Caki2 (cell line): Measurements from ENCODE around the gene POLD2. TPM values are rescaled to one million over a fixed set of nuclear protein-coding genes. Genes with fewer than 3 reads are reported as not detected.
A peak's percentile ranks its signal among the peaks of the same experiment; 100 is the strongest.
"Not testable (repeated sequence)": the region's sequence is repeated elsewhere in the genome, so short reads cannot be mapped to it uniquely, and the experiment has no call there.

ENCODE experiments used
- DNase-seq: peaks from one replicate; pipeline ENCODE4 v3.0.0-alpha.2; 2015; ENCODE audit warnings: low read depth
- in situ Hi-C: cut with HindIII; loops from 2 replicates; pipeline ENCODE4 v1.10.0; 2016; ENCODE audit warnings: low sequenced_read_pairs, low pct_unique_long_range_greater_than_20kb, mixed read lengths
- total RNA-seq: library from RNA; depleted of rRNA; stranded (reverse); fragments of >200 nt; shearing (Covaris generic); gene quantifications from 2 replicates; pipeline ENCODE4 v1.2.3, GENCODE V29; 2014; ENCODE audit warnings: low replicate concordance; rRNA removed

POLD2 gene
- 211 and 243 TPM in 2 replicates for total RNA-seq

DNA sequence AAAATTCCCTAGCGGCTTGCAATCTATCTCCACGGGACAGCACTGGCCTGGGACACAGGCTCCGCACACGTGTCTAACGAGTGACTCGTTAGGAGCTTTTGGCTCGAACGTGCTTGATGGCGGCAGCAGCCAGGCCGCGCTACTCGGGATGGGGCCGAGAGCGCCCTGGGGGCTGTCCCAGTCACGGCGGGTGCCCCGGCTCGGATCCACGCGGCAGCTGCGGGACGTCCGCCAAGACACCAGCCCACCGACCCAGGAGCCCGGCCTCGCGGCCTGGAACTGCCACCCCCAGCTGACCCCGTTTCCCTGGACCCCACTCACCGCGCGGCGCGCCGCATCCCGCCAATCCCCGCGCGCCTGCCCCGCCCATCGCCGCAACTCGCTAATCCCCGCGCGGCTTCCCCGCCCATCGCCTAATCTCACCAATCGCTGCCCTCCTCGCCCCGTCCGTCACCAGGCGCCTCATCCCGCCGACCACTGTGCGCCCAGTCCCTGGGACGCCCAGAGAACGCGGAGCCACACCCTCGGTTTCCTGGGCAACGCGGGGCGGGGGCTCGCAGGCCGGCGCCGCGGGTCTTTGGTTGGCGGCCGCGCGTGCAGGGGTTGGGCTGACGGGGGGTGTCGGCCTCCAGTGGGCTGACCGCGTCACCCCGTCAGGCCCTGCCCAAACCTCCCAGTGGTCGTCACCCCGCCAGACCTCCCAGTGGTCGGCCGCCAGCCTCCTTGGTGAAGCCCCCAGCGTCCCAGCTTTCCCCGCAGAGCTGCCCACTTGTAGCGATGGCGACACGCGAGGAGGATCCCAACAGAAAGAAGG lies at the start of gene POLD2:
POLD2 (minus strand) TSS at position 359 of the 814 bp plus-strand sequence. CDS start 1,495 bp downstream, outside the sequence.
- in situ Hi-C loops = no loop called here
- peak; percentile 95 for DNase-seq

DNA sequence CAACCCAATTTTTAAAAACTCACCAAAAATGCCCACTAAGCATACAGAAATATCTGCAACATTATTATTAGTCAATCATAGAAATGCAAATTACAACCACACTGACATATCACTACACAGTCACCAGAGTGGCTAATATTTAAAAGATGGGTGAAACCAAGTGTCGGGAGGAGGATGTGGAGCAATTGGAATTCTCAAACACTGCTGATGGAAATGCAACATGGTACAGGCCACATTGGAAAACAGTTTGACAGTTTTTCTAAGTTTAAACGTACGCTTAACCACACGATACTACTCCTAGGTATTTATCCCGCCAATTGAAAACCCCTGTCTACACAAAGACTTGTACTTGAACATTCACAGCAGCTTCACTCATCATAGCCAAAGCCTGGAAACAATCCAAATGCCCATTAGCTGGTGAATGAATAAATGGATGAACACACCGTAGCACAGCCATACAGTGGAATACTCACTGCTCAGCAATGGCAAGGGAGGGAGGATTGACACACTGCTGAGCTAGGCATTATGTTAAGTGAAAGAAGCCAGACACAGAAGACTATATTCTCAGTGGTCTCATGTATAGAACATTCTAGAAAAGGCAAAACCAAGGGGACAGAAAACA lies 49.6 kb upstream of the POLD2 start:
- in situ Hi-C loops = no loop called here

DNA sequence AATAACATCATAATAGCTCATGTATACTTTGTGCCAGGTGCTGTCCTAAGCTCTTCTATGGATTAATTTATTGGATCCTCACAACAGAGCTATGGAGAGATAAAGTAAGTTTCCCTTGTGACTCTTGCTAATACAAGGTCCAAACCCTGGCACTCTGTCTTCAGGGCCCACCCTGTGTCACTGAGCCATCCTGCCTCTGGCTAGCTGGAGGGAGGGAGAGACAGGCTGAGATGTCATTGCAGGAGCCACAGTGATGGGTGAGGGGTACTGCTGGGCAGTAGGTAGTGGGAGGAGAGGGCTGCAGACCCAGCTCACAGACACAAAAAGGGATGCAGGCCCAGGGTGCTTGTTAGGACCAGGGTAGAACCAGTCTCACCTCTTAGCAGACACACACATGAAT lies 49.0 kb upstream of the POLD2 start:
- no peak for DNase-seq
- in situ Hi-C loops = no loop called here

More for the DNA sequence above, 49.6 kb upstream of the POLD2 start:
- peak; percentile 33 for DNase-seq

DNA sequence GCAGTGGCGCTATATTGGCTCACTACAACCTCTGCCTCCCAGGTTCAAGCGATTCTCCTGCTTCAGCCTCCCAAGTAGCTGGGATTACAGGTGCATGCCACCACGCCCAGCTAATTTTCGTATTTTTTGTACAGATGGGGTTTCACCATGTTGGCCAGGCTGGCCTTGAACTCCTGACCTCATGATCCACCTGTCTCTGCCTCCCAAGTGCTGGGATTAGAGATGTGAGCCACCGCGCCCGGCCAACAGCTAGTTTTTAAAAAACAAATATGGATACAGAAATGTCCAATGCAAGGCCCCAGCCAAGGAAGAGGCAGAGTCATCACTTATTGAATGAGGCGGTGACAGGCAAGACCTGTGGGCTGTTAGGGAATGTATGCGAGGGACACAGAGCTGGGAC lies 48.6 kb upstream of the POLD2 start:
- DNase-seq, in situ Hi-C loops: not testable (repeated sequence)

DNA sequence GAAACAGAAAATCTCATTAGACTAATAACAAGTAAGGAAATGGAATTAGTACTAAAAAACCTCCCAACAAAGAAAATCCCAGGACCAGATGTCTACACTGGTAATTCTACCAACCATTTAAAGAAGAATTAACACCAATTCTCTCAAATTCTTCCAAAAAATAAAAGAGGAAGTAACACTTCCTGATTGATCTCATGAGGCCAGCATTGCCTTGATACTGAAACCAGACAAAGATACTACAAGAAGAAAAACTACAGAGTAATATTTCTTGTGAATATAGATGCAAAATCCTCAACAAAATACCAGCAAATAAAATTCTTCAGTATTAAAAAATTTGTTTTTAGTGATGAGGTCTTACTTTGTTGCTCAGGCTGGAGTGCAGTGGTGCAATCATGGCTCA lies 44.6 kb upstream of the POLD2 start:
- no peak for DNase-seq
- in situ Hi-C loops = no loop called here

DNA sequence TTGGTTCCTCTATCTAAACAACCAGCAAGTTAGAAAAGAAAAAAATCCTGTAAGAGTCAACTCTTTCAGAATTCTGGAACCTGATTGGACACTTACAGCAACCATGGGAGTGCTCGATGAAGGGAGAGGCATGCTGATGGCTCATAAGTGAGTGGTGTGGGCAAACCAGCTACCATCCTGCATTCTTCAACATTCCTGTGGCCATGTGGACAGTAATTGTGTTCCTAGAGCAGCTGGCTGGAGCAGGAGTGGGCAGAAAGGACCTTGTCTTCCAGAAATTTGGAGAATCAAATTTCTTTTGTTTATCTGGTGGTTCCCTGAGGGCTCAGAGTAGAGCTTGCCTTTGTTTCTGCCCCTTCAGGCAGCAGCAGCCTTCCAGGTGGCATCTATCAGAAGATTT lies 40.2 kb upstream of the POLD2 start:
- peak; percentile 32 for DNase-seq
- in situ Hi-C loops = no loop called here

DNA sequence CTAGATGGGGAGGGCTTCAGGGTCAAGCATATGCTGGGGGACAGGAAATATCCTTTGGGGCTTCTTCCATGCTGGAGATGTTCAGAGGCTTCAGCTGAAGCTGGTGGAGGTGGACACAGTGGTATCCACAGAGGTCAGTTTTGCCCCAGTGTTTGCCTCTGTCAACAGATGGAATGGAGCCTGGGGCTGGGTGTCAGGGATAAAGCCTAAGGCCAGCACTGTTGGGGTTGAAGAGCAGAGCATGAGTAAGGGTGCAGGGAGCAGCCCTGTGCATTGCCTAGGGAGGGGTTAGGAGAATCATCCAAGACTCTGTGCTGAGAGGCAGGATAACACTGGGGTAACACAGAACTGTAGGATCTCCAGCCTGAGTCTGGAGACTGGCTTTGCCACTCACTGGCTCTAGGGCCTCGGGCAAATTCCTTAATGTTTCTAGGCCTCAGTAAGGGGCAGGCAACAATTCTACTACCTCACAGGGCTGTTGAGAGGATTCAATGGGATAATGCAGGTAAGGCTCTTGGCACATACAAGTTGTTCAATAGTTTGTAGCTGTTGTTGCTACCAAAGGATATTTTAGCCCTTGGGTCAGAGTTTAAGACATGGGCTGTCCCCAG lies 39.5 kb upstream of the POLD2 start:
- in situ Hi-C loops = no loop called here
- DNase-seq = no peak

DNA sequence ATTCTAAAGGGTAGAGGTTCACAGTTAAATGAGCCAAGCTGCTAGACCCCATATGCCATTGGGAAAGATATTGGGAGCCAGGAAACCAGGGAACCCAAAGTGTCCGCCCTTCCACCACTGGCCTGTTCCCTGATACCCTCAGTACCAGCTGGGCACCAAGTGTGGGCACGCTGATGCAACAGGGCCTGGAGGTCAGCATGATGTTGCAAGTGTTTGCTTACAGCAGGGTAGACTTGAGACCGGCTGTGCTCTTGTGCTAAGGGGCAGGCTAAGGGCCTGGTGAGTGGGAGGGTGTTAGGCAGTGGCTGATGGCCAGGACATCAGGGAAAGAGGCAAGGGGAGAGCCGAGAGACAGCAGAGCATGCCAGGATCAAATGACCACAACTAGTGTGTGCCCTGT lies 38.8 kb upstream of the POLD2 start:
- in situ Hi-C loops = no loop called here
- no peak for DNase-seq

DNA sequence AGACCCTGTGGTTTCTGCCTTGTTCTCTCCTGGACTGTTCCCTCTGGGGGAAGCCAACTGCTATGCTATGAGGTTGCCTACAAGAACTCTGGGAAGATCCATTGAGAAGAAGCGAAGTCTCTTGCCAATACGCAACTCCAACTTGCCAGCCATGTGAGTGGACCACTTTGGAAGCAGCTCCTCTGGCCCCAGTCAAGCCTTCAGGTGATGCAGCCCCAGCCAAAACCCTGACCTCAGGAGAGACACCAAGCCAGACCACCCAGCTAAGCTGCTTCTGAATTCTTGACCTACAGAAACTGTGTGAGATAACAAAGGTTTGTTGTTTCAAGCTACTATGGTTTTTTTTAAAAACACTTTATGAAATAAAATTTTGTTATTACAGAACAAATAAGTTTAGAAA lies 38.0 kb upstream of the POLD2 start:
- in situ Hi-C loops = no loop called here
- DNase-seq = no peak

DNA sequence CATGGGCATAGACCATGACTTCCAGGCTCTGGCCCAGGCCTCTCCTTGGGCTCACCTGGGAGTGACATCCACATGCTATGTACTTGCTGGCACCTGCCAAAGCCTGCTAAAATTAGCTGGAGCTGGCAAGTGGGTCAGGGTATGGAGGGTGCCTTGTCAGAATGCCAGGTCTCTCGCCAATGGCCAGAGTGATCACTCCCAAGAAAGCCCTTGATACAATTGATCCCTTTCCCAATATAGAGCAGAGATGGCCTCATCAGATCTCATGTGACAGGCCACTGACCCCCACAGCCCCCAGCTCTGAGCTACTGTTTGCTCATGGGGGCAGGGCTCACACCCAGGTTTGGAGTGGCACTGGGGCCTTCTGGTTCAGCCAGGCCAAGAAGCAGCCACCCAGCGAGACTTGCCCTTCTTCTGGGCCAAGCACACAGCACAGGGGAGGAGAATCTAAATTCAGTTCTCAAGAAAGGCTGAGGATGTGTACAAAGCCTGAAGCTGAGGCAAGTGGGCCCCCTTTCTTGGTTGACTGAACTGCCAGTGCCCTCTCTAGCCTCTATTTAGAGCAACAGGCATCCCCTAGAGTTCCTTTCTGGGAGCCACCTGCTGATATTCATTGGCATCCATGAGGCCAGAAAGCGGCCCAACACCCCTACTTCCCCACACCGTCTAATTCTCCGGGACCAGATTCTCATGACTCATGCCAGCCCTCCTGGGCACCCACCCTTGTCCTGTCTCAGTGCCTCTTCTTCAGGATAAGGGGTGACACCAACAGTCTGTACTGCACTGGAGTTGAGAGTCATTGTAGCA lies 36.7 kb upstream of the POLD2 start:
- in situ Hi-C loops = no loop called here
- no peak for DNase-seq

DNA sequence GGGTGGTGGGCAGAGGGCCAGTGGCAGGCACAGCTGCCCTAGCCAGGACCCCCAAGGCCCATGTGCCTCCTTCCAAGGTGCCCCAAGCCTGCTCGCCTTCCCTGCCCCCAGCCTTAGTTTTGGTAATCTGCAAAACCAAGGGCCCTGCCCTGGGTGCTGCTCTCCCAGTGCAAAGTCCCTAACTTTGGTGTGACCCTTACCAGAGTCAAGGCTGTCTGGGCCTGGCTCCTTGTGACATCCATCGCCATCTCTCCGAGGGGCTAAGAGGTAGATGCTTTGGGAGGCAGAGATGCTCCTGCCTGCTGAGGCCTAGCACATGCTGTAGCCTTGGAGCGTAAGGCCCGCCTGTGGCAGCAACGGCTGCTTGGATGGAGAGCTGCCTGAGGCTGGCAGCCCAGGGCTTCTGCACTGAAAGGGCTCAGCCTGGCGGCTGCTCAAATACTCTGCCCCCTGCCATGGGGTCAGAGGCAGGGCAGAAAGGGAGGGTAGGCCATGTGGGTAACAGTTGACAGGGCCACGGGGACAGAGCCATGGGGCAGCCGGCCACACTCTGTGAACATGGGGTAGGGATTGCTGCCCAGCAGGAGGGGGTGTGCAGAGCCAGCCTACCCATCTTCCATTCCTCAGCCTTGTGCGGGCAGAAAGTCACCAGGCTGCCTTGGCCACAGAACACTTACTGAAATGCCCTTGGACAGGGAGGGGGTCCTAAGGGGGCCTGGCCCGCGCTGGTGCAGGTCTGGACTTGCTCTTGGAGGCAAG lies 35.7 kb upstream of the POLD2 start:
- in situ Hi-C loops = no loop called here
- no peak for DNase-seq

DNA sequence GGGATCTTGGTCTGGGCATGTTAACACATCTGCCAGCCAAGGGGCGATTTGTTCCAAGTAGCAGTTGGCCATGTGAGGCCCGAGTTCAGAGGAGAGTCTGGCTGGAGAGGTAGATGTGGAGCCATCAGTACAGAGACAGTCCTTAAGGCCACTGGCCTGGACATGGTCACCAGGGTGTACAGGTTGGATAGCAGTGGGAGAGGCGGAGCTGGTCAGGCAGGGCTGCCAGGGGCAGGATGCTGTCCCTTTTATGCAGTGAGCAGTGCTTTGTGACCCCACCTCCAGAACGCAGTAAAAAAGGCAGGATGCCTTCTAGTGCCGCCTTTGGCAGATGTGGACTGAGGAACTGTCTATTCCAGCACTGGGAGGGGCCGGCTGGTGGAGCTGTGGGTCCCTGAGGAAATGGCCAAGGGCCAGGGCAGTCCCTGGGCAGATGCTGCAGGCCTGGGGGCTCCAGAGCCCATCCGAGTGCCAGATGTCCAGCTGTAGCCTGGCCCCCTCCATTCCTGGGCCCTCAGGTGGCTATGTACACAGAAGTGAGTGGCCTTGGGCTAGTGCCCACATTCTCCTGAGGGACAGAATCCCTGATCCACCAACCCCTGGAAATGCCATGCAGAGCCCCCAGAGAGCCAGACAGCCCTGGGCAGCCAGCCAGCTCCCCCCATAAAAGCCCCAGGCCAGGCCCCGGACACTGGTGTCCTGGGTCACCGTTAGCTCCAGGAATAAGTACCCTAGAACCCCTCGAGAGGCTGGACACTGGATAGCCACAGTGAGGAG lies 34.9 kb upstream of the POLD2 start:
- in situ Hi-C loops = no loop called here
- no peak for DNase-seq

DNA sequence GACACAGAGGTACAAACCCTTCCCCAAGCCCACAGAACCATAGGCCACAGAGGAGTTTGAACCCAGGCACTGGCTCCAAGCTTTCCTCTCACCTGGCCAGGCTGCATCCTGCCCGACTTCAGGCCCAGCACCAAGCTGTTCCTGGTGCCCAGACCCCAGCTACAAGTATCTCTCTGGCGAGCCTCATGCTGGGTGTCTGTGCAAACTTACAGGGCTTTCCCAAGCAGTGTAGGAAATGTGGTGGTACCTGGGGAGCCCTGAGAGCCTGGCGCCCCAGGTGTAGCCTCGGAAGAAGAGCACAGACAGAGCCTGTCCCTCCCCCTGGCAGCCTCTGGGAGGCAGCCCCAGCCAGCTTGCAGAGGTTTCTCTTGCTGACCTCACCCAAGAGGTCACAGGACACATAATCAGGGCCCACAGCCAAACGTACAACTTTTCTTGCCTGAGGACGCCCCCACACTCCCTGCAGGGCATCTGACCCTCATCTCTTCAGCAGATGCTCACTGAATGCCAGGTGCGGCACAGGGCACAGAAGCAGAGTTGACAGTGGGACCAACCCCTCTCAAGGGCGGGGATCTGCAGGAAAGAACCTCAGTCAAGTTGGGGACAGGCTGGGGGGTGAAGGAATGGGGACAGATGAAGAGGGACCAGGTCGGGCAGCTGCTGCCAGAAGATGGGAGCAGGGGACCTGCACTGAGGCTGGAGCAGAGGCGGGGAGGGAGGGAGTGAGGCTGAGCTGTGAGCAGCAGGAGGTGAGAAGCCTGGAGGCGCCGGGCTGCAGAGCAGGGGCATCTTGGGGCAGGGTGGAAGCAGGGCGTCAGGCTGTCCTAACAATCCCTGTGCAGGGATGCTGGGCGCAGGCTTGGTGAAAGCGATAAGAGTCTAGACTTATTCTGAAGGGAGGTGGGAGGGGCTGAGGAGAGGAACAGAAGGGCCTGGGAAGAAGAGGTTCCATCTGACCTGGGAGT lies 34.0 kb upstream of the POLD2 start:
- in situ Hi-C loops = no loop called here
- DNase-seq = no peak

DNA sequence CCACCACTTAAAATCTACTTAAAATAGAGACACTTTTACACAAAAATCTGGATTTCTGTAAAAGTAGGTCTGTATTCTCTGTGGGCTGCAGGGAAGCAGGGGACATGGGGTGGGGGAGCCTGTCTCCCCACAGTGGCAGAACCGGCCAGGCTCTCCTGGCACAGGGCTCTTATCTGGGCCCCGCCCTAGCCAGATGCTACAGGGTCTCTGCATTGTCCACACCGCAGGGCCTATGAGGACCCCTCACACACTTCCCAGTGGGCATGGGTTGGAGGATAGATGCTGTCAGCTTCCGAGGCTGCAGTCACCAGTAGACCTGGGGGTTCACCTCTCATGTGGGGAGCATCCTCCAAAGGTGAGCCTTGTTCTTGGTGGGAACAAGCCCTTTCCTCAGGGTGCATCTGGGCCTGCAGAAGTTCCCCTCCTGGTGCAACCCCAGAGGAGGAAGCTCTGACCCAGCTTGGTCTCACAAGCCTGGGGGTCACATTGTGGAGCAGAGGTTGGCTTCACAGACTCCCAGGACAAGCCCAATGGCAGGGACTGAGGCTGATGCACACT lies 33.2 kb upstream of the POLD2 start:
- no peak for DNase-seq
- in situ Hi-C loops = no loop called here

DNA sequence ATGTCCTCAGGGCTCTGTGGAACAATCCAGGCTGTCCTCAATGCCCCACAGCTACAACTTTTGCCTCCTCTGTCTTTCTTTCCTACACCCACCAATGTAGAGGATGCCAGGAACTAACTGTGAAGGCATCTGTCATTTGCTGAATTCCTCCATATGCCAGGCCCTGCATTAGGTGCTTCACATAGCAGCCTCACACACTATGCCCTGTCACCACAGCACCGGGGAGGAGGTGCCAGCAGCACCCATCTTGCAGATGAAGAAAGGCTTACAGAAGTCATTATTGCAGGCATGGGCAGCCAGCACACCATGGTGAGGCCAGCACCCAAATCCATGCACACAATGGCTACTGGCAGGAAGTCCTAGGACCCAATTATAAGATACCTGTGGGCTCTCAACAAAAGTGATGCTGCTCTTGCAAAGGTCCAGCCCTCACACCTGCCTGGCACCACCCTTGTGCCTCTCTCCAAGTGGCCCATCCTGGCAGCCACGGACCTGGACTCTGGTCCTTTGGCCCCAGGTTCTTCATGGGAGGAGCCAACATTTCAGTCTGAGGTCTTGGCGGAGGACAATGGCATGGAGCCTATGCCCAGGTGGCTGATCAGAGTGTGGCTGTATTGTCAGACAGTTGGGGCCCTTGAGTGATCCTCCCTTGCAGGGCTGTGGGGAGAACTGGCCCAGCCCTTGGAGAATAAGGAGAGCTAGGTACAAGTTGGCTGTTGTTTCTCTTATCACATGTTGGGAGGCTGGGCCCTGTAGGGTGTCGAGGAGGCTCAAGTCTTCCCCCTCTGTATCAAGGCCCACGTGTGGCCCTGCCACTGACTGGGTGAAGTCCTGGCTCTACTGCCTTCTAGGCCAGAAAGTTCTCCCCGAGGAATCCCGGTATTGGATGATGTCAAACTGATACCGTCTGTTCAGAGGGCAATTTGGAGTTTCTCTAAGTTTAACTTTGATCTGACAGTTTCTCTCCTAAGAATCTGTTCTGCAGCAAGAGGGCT lies 32.1 kb upstream of the POLD2 start:
- DNase-seq = no peak
- in situ Hi-C loops = no loop called here
